Stimulated activated CD8-positive, alpha-beta memory T cell treated with anti-CD3 and anti-CD28 coated beads, Interleukin-12 subunit alpha, Interleukin-12 subunit beta, amount 100 ng/mL, for 4 hours (primary cell): ENCODE data around the gene SATB2.

ENCODE experiments used
- DNase-seq: peaks from one replicate; pipeline ENCODE4 v3.0.0-alpha.2; 2020; ENCODE audit warnings: low read depth

The SATB2 gene

DNA sequence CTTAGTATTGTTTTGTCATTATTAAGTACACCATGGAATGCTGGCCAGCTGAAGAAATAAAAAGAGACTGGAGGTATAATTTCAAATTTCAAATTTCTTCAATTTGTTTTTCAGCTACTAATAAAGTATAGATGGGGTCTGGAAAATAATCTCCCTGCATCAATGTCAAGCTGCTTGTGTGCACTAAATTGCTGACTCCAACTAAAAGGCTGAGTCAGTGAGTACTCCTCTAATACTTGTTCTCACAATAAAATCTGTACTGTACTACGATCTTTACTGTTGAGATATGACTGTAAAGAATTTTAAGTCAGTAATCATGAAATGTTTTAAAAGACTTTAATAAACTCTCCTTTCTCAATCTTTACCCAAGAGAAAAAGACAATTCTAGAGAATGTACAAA lies 131.9 kb downstream of the SATB2 start:
- no peak for DNase-seq

DNA sequence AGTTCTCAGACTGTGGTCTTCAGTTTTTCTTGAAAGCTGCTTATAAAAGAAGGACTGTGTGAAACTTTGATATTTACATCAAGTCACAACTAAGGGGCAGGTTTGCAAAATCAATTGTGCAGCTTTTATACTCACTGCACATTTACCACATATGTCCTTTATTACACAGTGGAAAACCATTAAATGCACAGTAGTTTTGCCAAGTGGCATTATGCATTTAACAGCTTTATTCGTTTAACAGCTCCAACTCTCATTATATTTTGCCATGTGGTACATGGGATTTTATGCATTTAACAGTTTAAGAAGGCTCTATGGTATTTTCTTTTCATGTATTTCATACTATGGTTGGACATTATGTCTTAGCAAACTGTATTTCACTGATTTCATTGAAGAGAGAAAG lies 135.6 kb downstream of the SATB2 start:
- no peak for DNase-seq

DNA sequence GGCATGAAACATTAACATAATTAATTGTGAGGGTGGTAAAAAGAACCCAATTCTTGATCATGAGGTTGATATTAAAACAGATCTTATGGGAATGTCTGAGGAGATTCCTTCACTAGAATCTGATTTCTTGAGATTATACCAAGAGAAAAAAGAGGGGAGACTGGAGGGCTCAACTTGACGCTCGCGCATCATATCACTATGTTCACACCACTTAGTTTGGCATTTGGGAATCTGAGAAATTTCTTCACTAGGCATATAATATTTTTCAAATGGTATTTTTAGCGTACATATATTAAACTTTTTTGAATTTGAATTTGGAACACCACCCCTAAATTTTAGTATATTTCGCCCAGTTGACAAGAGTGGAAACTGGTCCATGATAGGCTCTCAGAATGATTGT lies 140.1 kb downstream of the SATB2 start:
- no peak for DNase-seq

DNA sequence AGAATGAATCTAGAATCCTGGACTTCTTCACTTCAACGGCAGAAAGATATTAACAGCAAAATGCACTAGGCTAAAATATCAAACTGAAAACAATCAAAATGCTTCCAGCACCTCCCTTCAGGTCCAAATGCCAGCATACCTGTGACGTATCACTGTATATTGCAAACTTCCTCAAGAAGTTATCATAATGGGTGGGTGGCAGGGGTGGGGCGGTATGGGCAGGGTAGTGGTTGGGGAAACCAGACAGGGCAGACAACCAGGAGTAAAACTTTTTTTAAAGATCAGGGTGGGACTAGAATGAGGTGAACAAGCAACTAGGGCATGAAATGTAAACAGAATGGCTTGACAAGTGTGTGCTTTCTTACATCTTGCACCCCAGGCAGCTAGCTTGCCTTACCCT lies 140.9 kb downstream of the SATB2 start:
- no peak for DNase-seq

DNA sequence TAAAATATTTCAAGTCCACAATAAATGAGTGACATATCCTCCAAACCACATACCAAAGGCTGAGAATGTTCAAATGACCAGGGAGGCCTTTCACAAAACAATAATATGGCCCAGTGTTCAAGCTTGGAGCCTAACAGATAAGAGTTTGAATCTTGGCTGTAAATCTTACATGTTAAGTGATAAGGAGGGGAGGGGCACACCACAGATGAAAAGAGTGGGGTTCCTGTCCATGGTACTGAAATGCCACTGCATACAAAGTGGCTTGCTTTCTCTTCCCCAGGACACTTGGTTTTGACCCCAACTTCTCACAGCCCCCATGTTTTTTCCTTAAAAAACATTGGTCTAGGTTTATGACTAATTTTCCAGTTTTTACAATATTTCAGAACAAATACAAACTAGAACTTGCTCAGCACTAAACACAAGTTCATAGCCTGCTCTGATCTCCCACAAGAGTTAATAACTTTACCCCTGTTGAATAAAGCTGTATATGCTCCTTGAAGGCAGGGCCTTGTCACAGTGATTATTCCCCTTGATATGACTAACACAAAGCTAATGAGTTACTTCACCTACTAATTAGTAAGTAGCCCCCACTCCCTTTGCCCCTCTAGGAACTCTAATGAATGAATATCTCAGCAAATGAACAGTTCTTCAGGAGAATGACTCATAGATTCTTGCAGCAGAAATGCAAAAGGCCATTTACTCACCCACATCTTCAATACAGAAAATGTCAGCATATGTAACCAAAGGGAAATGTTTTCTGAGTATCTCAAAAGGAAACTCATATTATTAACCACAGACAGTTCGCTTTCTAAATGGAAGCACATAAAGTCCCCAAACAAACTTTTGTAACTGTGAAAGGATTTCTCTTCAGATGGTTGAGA lies 142.2 kb downstream of the SATB2 start:
- no peak for DNase-seq

DNA sequence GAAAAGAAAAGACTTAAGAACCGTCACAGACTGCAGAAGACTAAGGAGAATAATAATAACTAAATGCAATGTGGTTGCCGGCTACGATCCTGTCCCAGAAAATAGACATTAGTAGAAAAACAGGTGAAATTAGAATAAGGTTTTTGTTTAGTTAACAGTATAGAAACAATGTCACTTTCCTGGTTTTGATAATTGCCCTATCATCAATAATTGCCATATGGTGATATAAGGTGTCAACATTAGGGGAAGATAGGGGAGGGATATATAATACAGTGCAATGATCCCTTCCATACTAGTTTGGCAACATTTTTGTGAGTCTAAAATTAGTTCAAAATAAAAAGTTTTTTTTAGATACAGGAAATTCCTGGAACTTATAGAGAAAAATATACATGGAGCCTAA lies 144.8 kb downstream of the SATB2 start:
- DNase-seq: no peak

DNA sequence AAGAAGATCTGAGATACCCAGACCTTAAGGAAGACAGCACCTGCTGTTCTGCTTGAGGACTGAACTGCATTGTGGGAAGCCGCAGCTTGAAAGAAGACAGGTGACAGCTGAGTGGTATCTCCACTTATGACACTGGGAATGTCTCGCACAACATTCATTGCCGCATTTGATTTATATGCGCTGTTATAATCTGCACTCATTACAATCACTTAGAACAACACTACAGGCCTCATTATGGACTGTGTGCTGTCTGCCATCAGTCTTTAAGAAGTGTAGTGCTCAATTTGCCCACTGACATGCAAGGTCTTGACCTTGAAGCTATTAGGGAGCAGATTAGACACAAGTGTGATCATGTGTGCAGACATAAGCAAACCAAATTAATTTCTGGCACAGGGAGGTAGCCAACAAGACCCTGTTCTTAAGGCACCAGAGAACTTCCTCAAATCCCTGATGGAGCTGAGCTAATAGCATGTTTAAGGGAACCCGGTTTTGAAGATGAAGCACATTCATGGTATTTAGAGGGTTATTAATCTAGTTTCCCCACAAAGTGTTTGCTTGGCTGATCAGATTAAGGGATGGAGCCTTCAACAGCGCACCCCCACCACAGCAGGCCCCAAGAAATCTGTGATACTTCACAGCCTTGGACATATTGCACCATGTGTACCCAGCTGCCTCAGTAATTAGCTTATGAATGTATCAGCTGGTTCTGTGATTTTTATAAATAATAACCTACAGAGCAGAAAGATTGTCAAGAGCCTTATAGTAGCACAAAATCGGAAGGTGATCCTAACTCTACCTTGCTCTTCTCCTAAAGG lies 146.8 kb downstream of the SATB2 start:
- DNase-seq: no peak

DNA sequence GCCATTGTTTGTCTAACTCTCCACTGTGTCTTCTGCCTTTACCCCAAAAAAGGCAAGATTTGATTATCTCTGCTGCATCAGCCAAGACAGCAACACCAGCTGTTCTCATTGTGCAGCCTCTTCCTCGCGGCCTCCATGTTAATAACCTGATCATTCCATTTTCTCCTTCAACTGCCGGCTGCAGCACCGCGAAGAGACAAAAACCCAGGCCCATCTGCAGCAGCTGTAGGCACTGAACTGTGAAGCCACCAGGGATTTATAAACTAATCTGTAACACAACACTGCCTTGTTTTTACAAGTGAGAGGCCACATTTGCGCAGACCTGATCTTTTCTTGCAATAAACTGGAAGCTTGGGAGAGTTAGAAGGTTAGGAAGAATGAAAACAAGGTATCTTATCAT lies 147.8 kb downstream of the SATB2 start:
- DNase-seq: no peak

DNA sequence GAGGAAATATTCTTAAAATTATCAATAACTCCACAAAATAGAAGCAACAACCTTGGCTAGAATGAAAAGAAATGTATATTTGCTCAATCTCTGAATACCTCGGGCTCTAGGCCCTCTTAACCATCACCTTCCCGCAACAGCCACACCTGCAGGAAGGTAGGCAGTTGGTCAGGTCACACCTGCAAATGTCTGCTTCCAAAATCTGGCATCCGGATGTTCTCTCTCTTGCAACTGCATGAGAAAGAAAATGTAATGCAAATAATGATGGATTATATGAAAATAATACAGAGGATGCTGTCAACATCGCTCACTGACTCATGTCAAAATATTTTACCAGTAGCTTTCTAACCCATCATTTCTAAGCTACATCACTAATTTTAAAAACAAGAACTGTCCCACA lies 148.3 kb downstream of the SATB2 start:
- no peak for DNase-seq

DNA sequence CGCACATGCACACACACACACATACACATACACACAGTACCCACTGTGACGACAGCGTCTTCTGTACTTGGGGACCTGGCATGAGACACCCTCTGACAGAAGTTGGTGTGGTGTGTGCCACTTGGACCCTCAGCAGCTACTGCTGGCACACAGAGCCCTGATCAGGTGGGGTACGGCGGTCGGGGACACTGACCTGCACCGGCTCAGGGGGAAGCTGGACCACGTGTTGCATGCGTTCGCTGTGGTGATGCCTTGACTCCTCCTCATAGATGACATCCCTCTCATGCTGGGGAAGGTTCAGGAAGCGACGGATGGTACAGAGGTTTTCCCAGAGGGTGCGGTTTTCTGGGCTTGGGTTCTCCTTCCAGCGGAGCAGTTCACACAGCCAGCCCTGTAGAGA lies 149.2 kb downstream of the SATB2 start:
- no peak for DNase-seq

DNA sequence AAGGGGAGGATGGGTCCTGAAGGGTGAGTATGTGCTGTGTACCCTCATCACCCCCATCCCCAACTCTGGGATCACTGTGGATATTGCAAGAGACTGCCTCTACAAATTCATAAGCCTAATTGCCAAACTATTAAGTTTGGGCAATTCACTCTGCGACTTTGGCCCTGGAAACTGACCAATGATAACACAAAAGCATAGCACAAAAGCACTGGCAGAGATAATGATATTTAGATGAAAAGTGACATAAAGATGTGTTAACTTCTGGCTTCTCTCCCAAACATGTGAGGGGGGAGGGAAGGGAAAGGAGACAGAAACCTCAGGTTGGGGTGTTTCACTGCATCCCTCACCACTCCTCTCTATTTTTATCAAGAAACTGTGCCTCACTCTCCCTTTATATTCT lies 150.3 kb downstream of the SATB2 start:
- no peak for DNase-seq

DNA sequence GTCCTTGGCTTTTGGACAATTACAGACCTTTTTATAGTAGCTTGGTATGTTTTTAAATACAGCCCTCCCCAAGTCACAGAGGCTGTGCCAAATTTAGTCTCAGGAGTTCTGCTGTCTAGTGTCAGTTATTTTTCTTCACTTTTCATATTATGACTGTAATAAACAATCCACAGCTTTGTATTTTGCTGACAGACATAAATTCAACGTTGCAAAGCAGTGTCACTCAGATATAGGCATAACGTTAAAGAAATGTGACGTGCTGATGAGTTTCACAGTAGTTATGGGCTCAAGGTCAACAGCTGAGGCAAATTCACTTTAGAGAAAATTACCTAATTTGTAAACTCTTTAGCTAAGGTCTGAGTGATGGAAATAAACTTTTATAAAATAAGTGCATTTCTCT lies 151.6 kb downstream of the SATB2 start:
- no peak for DNase-seq

DNA sequence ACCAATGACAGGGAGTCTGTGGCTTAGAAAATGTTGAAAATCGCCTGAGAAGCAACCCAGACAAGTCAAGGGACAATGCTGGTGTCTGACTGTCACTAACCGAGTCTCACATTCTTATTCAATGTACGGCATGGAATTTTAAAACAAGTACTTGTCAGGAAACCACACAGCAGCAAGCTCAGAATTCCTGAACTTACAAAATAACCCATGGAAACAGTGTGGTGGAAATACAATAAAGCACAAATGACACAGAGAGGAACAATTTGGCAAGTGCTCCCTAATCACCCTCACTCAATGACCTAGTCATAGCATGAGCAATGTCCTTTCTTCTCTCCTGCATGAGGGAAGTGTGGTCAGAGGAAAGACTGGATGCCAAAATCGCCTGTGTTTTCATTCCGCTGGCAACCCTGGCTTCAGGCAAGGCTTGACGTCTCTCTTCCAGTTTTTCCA lies 154.0 kb downstream of the SATB2 start:
- DNase-seq: no peak

DNA sequence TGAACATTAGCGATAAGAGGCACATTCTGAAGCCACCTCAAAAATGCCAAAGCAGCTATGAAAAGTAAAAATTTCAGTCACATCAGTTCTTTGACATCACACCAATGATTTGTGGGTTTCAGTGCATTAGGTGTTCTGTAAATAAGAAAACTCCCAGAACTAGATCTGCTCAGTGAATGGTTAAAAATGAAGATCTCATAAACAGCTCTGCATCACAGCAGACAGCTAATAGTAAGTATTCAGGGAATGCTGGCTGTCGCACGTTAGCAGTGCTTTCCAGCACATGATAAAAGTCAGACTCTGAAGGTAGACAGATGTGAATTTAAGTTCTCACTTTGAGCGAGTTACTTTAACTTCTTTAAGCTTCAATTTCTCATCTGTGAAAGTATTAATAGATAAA lies 154.9 kb downstream of the SATB2 start:
- no peak for DNase-seq

DNA sequence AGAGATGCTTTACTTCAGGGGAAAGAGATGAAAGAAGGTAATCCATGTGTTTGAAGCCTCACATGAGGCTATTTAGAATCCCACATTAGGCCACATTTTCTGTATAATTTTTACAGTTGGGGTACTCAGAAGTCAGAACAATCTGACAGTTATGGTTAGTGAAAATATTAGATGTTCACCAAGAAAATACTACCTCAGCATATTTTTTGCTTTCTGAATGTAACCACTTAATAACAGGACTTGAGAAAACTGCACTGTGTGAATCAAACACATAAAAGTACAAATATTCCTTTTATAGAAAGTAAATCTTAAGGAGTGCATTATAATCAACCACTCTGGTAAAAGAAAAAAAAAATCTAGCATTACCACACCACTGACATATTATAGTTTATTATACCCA lies 169.3 kb downstream of the SATB2 start:
- DNase-seq: no peak

DNA sequence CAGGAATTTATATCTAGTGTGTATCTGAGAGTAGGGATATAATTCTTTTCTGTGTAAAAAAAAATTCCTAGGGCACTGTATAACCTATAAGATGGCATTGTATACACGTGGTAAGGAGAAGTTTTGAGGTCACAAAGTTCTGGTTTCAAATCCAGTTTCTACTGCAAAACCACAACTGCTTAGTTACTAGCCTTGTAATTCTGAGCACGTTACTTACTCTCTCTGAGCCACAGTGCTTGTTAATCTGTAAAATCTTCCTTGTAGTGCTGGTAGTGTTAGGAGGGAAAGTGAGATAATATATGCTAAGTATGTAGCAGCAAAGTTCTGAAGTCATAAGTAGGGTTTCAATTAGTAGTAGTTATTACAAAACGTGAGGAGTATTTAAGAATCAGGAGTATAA lies 175.4 kb downstream of the SATB2 start:
- no peak for DNase-seq

DNA sequence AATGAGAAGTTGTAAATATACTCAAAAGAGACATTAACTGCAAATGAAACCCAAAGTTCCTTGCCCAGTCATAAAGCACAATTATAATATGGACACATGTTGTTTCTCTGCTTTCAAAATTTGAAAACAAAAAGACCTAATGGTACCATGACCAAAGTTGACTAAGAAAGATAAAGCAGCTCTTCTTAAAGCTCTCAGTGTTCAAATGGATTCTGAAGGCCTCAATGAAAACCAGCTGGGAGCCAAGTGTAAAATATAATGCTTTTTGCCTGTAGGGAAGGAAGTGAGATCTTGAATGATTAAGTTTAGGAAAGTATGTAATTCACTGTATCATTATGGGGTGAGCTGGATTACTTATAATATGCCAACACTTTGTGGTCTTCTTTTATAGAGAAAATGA lies 178.6 kb downstream of the SATB2 start:
- DNase-seq: no peak

DNA sequence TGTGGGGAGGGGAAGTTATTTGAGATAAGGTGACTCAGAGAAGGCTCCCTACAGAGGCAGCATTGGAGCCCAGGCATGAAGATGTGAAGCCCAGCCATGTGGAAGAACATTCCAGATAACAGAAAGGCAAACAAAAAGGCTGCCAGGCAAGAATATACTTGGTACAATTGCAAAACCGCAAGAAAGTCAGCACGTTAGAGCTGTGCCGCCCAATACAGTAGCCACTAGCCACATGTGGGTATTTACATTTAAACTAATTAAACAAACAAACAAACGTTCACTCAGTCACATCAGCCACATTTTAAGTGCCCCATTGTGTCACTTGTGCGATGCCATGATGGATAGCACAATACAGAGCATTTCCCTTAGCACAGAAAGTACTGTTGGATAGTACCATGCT lies 179.6 kb downstream of the SATB2 start:
- no peak for DNase-seq

DNA sequence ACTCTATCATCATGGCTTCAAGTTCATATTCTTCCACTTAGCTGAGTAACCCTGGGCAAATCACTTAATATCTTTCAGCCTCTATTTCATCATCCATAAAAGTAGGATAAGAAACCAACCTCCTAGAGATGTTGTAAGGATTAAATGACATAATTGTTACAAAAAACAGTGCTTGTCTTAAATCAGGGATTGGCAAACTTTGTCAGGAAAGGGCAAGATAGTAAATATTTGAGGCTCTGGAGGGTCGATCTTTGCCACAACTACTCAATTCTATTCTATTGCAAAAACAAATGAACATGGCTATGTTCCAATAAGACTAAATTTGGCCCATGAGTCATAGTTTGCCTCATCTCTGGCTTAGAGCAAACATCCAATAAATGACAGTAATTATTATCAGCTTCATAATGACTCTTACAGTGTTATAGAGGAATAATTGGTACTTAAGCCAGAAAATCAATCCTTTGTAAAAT lies 184.7 kb downstream of the SATB2 start:
- no peak for DNase-seq

DNA sequence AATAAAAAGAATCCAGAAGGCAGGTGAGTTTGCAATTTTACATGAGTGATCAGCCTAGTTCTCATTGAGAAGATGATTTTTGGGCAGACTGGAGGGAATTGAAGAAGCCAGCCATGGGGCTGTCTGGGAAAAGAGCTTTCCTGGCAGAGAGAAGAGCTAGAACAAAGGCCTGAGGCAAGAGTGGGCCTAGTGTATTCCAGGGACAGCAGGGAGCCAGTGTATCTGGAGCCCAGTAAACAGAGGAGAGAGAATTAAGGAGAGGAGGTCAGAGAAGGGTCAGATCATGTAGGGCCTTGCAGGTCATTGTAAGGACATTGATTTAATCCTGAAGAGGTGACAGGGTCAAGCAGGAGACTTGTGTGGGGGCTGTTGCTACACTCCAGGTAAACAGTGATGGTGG lies 195.8 kb downstream of the SATB2 start:
- DNase-seq: no peak

DNA sequence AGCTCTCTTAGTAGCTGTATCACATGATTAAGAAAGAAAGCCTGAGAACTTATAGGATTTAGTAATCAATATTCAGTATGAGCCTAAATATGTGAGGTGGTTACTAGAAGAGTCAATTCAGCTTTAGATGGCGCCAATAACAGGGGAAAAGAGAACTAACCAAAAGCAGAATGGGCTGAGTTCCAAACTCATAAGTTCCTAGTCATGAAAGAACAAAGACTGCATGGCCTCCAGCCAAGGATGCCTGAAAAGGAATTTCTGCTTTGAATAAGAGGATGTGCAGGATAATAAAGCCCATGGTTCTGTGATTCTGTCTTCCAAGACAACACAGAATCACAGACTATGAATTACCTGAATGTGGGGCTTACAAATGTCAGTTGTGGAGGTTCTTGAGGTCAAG lies 196.5 kb downstream of the SATB2 start:
- DNase-seq: no peak

DNA sequence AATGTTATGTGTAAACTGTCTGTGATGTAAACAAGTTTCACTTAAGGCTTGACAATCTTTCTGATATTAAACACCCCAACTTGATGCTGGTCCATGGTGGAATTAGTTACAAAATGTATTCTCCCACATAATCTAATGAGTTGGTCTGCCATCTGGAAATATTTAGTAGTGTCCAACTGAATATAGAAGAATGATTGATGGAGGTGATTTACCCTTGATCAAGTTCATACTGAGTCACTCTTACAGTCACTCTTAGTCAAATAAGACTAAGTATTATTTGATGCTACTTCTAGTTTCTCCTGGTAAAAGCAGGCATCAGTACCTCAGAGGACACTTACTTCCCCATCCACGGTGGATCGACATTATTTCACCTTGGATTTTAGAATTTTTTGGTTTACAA lies 198.1 kb downstream of the SATB2 start:
- no peak for DNase-seq

DNA sequence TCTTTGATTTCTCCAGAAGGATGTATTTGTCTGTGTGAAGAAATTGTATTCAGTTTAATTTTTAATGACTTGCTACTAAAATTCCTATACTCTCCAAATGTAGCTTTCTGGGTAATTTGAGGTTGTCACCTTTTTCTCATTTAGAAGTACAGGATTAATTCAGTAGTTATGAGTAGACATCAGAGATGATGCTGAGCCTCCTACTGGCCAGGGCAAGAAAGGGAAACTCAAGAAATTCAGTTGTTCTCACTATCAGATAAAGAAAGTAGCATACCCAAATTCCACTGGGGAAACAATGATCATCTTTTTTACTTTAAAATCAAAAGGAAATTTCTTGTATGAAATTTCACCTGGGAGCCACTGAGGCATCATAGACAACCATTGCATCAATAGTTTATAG lies 199.4 kb downstream of the SATB2 start:
- DNase-seq: no peak
